PC-3 (cell line): ENCODE results near the gene NRDC.

ENCODE experiments used
- EZH2 ChIP-seq: fragments of 300-600 bp; sonication (generic); IDR thresholded peaks from one replicate; pipeline ENCODE4 v1.6.1; 2017; ENCODE audit warnings: antibody characterized with exemption, mild to moderate bottlenecking, low read length; ENCODE audit not compliant: unreplicated experiment
- EZH2phosphoT487 ChIP-seq: fragments of 300-600 bp; sonication (generic); IDR thresholded peaks from 2 replicates; pipeline ENCODE4 v1.6.1; 2018; ENCODE audit warnings: mild to moderate bottlenecking, antibody characterized with exemption, low read length, borderline replicate concordance

GRCh38 chr1:51839094-51839493 is 39.4 kb downstream of the NRDC start:
- TF ChIP-seq EZH2, result no peak
- TF ChIP-seq EZH2phosphoT487, result no peak
